HG03457 (cell line): ENCODE data around the gene BMP3.

Experiments used
- ATAC-seq: cut with Tn5 transposase; IDR thresholded peaks from one replicate; pipeline ENCODE4 v1.9.1; 2021; ENCODE audit warnings: moderate number of reproducible peaks; ENCODE audit not compliant: unreplicated experiment

BMP3 gene

DNA sequence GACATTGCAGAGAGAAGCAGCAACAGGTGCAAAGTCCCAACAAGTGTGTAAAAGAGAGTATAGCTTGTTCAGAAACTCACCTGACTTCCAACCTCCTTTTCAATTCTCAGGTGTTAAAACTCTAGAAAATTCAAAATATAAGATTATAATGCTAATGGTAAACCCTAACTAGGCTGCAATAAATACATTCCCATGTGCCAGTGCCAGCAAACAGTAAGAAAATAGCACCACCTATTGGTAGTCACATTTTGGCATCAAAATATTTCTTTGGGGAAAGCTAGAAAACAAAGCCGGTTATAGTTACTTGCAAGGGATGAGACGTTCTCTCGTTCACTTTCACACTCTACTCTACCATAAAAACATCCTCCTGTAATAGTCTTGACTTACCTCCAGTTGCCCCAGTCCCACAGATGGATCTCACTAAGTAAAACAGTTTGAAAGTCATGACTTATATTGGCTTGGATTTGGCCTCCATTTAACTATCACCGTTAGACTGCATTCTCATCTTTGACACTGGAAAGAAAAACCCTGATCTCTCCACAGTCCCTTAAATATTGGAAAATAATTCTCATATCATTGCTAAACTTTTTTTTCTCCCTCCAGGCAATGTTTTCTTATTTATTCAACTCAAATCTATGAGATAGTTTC lies 9.6 kb downstream of the BMP3 start:
- ATAC-seq = no peak

DNA sequence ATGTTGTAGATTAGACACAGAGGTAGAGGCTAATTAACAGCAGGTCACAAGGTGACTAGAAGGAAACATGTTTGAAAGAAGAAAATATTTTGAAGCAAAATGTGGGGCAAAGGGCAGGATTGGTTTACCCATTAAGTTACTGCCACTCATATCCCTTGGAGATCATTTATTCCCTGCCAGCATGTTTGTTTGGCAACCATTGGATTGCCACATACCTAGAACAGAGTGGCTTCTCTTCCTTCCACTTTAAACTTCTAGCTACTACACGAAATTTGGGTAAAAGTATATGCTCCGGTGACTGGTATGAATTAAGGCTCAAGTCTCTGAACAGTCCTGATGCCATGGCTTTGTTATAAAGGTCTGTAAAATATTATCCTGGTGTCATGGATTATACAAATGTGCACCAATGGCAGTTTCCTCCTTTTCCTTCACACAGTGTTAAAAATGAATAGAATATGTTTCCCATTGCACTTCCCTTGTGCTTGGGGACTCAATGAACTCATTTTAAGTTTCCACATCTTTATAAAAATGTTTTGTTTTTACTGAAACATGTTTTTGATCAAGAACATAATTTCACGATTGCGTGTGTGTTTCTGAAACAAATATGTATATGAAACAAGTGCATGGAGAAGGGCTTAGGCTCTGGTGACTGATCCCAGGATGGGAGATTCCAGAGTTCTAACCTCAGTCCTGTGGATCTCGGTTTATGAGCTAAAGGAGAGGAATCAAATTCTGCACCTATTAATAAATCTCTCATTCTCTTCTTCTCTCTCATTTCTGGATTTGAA lies 12.3 kb downstream of the BMP3 start:
- no peak for ATAC-seq

DNA sequence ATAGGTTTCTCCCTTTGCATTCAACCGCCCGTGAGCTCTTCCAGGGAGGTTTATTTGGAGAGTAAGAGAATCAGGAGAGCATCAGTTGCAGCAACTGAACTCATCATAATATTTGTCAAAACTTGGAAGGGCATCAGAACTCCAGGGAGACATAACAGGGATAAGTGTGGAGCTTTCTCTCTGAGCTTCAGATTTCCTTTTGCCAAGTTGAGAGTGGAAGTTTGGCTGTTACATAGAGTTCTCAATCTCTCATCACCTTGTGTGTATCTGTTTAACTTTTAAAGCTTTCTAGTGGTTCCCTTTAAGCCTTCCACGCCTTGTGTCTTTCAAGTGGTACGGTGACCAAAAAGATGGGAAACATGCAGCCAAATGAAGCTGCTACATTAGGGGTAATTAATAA lies 18.8 kb downstream of the BMP3 start:
- no peak for ATAC-seq

DNA sequence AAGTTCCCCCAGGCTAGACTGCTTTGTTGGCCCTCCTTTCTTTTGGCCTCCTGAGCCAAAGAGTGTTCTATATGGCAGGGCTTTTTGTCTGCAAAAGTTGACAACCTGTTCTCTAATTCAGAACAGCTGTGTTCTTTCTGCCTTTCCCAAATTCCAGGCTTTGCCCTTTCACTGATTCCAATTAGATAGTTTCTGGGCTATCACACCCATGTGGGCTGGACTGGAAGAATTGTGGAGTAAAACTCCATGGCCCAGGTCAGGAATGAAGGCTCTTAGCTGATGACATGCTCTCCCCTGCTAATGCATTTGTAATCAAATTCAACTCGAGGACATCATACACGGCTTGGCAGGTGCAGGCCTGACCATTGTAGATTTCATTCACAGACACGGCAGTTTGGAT lies 19.4 kb downstream of the BMP3 start:
- no peak for ATAC-seq

DNA sequence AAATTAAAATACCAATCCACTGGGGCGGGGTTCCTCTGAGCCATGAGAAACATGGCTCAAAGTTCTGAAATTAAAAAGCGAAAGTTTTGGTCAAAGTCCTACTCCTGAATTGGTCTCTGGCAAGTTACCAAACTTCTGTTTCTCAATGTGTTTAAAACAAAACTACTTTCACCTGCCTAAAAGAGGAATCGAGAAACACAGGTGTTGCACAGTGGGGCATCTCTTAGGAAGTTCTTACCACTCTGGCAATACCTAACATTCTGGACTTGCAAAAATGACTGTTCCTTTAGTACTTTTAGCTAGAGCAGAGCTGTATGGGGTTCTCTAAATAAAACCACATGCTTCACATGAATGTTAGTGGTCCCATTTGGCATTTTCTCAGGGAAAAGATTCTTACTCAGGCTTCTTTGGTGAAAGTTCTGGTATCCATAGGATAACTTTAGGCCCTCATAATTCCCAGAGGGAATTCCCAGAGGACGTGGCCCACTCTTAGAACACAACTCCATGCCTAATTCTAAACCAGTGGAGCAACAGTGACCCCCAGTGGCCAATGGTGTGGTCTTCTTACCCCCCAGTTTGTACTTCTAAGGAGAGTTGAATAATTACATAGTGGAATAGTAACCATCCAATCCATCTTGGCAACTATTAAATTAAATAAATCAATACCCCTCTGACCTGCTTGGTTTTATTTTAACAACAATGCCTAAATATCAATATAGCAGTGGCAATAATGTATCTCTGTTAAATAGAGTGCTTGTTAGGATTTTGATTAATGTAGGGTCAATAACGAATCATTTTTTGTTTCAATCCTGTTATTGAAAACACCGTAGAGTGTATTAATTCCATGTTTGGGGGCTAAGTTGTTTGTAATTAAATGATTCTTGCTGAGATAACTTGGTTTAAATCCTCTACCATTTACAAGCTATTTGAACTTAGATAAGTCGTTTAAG lies 21.9 kb downstream of the BMP3 start:
- ATAC-seq = peak; percentile 97

DNA sequence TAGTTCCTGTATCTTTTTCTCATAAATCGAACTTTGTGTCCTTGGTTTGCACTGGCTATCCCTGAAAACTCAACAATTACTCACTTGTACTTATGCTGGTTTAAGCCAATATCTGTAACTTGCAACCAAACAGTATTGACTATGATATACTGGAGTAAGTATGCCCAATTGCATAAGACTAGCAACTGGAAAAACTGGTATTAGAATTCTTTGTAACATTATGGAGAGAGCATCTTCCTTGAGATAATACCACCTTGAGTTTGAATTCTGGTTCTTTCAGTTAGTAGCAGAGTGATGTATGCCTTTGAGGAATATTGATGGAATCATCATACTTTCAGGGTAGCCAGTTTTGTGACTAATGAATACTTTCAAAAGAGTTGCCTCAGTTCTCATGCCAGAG lies 28.1 kb downstream of the BMP3 start:
- ATAC-seq = no peak

DNA sequence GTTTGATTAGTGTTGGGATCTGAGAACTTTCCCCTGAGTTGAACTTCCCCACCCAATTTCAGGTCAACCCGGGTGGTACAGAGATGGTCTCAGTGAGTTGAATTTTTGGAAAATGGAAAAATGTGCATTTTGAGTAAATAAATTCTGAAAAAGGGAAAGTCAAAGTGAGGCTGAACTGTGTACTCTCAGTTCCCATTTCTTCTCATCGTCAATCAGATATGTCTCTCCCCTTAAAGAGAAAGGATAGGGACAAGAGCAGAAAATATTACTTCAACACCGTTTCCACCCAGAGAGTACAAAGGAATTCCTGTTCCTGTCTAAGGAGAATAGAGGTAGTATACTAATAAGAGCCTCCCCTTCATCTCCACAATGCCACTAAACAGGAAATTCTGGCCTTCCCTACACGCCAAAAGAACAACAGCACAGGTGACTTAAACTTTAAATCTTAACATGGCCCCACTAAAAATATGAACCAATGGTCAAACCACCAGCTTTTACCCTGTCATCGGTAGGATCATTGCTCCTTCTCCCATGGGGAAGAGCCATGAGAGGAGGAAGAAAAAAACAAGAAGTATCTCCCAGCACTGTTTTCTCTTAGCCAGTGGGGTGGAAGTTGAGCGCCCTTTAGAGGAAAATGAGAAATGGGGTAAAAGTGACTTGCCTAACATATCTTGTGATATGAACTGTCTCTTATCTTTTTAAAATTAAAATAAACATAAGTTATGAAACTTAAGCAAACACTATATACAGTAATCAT lies 30.3 kb downstream of the BMP3 start:
- ATAC-seq = no peak

DNA sequence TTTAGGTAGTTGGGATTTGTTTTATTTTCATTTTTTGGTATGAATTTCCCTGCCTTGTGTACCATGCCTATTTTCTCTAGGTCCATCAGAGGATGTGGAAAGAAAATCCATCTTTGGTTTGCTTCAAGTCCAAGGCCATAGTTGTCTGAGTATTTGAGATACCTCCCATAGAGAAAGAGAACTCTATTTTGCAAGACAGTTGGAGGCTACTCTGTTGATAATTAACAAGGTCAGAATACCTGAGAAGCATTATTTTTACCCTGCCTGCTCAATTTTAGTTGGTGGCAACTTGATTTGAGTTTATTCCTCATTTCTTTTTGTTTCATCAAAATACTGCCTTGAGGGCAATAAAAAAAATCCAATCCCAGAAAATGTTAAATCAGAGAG lies 30.8 kb downstream of the BMP3 start:
- no peak for ATAC-seq

DNA sequence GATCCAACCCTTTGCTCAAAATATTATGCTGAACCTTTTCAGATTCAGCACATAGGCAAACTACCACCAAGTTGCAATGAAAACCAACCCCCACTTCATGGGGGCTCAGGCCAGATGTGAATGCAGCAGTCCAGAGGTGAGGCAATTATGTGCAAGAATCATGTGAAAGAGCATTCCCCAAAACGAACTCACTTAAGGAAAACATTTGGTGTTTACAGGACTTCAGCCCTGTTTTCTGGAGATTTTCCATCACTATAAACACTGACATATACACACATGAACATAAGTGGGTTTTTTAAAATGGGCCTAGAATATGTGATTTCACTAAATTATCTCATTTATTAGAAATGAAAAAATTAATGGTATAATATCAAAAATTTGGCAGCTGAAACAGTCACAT lies 31.5 kb downstream of the BMP3 start:
- ATAC-seq = no peak

DNA sequence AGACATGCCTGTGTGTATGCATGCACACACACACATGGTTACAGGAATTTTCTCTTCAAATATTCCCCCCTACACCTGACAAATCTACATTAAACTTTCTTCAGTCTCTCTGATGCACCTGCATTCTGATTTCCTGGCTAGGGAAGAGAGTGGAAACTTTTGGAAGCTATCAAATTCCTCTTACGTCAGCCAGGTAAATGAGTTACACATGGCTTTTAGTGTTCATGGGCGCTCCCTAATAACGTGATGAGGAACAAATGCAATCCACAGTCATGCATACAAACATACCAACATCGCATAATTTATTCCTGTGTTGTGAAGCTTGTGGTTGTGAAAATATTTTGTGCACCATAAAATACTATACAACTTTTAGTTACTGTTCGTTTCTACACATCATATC lies 34.9 kb downstream of the BMP3 start:
- no peak for ATAC-seq

DNA sequence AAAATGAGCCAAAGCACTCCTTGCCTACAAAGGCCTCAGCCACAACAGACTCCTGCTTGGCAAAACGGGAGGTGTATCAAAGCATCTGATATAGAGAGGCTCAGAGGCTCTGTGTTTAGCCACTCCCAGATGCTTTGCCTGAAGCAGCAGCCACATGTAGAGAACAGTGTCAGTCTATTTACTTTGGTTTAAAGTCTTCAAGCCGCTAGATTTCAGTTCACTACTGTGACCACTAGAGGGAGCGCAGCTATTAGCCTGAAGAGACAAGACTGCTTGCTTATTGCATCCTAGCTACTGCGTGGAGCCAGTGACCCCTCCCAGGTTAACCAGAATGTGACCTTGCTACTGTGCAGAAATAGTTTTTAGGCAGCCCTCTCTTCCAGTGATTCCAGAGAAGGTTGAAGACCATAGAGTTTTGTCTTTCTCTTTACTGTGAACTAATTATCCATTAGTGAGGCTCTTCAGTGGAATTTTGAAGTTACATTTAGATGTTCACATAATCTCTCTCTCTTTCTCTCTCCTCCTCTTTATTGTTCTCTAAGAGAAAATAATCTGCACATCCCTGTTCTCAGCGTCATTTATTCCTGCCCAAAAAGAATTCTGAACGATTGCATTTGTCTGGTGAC lies 39.3 kb downstream of the BMP3 start:
- peak; percentile 89 for ATAC-seq

DNA sequence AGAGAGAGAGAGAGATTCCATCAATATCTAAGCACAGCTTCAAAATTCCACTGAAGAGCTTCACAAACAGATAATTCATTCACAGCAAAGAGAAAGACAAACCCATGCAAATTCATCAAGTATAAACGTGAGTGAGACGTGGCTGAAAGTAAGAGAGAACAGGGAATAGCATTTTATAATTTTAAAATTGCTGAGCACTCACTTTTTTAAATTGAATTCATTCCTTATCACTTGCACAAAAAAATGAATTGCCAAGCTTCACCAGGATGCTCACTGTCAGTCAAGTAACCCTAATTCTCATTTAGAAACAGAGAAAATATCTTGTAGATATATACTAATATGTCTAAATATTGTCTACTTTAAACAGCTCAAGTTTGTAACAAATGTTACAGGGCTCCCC lies 40.5 kb downstream of the BMP3 start:
- no peak for ATAC-seq

DNA sequence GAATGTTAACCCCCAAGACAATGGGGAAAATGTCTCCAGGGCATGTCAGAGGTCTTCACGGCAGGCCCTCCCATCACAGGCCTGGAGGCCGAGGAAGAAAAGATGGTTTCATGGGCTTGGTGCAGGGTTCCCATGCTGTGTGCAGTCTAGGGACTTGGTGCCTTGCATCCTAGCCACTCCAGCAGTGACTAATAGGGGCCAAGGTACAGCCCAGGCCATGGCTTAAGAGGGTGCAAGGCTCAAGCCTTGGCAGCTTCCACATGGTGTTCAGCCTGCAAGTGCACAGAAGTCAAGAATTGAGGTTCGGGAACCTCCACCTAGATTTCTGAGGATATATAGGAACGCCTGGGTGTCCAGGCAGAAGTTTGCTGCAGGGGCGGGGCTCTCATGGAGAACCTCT lies 50.6 kb downstream of the BMP3 start:
- ATAC-seq = no peak

DNA sequence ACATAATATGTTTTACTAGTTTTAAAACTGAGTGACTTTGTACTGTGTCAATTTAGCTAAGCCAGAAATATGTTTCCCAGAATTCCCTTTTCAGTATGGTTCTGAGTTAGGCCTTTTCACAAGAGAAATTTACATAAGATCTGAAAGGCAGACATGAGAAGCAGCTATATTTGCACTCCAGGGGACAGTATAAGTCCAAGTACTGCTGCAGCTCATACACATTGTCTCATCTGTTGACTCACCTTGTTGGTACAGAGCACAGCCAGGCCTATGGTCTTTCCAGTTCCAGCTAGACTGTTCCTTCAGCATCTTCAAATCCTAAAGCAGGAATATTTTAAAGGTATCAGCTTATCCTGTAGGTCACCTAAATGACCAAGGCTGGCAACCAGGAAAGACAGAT lies 53.5 kb downstream of the BMP3 start:
- no peak for ATAC-seq

DNA sequence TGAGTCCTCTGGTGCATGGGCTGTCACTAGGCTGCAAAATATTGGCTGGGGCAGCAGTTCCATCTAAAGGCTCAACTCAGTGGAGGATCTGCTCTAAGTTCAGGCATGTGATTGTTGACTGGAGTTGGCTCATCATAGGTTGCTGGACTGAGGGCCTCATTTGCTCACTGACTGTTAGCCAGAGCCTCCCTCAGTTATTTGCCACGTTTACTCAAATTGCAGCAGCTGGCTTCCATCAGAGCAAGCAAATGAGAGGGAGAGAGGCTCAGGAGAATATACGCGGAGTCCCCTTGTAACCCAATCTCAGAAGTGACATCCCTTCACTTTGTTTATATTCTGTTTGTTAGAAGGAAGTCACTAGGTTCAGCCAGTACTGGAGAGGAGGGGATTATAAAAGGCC lies 54.1 kb downstream of the BMP3 start:
- ATAC-seq = no peak

DNA sequence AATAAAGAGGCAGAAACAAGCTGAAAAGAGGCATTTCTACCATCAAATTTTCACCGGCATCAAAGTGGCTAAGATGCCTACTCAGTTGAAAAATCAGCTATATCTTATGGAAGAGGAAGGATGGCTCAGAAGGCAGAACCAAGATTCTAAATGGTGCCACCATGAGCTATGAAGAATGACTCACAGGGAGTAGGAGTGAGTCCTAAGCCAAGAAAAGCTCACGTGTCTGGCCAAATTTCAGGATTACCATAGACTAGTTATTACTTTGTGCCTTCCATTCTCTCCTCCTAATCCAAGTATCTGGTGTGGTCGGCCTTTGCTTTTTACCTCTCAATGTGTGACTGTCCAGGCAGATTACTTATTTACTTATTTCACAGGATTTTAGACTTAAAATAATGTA lies 54.8 kb downstream of the BMP3 start:
- no peak for ATAC-seq

DNA sequence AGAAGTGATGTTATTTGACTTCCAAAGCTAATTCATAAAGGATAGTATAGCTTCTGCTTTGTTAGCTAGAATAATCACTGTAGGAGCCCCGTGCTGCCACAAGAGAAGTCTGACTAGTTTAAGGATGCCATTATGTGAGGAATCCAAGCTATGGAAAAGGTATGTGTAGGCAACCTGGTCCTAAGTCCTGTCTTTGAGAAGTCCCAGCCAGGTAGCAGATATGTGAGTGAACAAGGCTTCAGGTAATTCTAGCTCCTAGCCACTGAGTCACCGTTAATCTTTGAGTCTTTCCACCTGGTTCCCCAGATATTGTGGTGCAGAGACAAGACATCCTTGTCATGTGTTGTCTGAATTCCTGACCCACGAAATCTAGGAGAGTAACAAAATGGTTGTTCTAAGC lies 55.5 kb downstream of the BMP3 start:
- no peak for ATAC-seq

DNA sequence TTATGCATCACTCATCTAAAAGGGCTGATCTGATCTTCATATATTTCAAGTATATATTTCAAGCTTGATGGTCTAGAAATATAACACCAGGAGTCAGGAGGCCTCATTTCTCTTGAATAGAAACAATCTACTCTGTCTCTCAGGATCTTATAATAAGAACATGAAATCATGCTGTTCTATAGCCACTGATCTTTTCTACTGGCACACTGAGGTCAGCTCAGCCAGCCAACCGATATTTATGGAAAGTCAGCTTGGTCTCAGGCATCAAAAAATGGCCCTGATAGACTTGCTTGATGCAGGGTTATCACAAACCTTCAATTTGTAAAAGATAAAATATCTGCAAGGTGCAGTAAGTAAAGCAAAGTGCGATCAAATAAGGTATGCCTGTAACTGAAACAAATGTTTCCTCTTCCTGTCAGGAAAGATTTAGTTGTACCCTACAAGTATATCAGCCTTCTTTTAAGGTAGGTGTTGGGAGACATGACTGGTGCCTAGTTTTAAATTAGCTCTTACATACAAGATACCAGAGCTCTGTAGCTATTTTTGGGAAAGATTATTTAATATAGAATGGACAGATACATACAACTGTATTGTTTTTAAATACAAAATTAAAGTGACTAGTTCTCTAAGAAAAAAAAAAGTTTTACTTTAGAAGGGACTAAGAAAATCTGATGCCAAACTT lies 63.4 kb downstream of the BMP3 start:
- no peak for ATAC-seq

DNA sequence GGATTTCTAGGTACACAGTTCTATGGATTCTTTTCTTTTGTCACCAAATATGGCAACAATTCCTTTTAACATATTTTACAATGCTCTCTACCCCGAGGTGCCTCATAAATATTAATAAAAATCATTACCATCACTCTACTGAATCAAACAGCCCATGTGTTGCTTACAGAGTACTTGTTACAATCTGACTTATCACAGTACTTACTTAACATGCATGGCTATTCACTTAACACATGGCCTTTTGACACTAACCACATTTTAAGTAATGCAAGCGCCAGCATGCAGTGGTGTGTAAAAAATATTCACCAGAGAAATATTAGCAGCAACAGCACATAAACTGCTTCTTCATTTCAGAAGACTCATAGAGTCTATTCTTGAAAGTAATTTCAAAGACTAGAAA lies 64.9 kb downstream of the BMP3 start:
- ATAC-seq = no peak

DNA sequence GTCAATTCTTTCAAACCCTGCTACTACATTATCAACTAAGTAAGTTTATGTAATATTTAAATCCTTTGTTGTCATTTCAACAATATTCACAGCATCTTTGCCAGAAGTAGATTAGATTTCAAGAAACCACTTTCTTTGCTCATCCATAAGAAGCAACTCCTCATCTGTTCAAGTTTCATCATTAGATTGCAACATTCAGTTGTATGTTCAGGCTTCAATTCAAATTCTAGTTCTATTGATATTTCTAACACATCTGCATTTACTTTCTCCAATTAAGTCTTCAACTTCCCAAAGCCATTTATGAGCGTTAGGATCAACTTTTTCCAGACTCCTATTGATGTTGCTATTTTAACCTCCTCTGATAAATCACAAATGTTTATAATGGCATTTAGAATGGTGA lies 66.1 kb downstream of the BMP3 start:
- no peak for ATAC-seq
